Left kidney (tissue), 8 donors: ENCODE results near the gene ZGLP1. TPM values are rescaled to one million over a fixed set of nuclear protein-coding genes. Genes with fewer than 3 reads are reported as not detected.
A peak's percentile ranks its signal among the peaks of the same experiment; 100 is the strongest.
"Not testable (repeated sequence)": the region's sequence is repeated elsewhere in the genome, so short reads cannot be mapped to it uniquely, and the experiment has no call there.

Experiments used
- DNase-seq: peaks from one replicate; pipeline ENCODE4 v3.0.0-alpha.2; 2013
- long read RNA-seq, 8 donors: transcript quantifications; one replicate each; lab custom pipeline, GENCODE V29; 2026
- polyA plus RNA-seq: library from polyadenylated mRNA; unstranded; fragments of 120-200 nt; gene quantifications from one replicate; pipeline ENCODE4 v1.2.1, GENCODE V29; 2013; ENCODE audit not compliant: insufficient read length

The ZGLP1 gene
- 7.1 TPM for polyA plus RNA-seq
- long read RNA-seq, donor 1, partial matches to known transcripts = 0 of 2 reads
- long read RNA-seq, donor 1, other reads (novel, unspliced or antisense) = 0 of 2 reads
- long read RNA-seq, donor 2, partial matches to known transcripts = 0 of 3 reads
- long read RNA-seq, donor 2, other reads (novel, unspliced or antisense) = 0 of 3 reads
- long read RNA-seq, donor 3, partial matches to known transcripts = 0 of 1 reads
- long read RNA-seq, donor 3, other reads (novel, unspliced or antisense) = 0 of 1 reads
- long read RNA-seq, donor 4 = 0 reads
- long read RNA-seq, donor 5, partial matches to known transcripts = 0 of 3 reads
- long read RNA-seq, donor 5, other reads (novel, unspliced or antisense) = 0 of 3 reads
- long read RNA-seq, donor 6, partial matches to known transcripts = 0 of 3 reads
- long read RNA-seq, donor 6, other reads (novel, unspliced or antisense) = 0 of 3 reads
- long read RNA-seq, donor 7, transcript ZGLP1-201 (6 exons, 1,028 nt) = major isoform, 5 of 8 reads
- long read RNA-seq, donor 7, partial matches to known transcripts = 0 of 8 reads
- long read RNA-seq, donor 7, other reads (novel, unspliced or antisense) = 0 of 8 reads
- long read RNA-seq, donor 8 = 0 reads

DNA sequence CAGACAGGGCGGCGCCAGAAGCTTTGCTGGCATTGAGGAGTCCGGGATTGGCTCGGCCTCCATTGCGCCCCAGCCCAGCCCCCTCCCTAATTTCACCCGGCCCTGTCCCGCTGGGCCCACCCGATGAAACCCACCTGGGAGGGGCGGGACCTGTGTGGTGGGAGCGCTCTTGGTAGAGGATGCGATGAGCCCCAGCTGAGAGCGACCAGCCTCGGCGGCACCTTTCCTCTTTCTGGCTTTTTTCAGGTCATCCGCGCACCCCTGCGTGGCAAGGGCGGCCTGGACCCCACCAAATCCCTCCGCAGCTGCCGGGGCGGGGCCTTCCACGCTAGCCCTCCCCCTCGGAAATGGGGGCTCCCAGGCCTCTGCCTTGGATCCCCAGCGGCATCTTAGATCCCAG is at the start of gene ZGLP1:
ZGLP1 (minus strand) TSS at position 393 of the 400 bp plus-strand sequence.
- no peak for DNase-seq

DNA sequence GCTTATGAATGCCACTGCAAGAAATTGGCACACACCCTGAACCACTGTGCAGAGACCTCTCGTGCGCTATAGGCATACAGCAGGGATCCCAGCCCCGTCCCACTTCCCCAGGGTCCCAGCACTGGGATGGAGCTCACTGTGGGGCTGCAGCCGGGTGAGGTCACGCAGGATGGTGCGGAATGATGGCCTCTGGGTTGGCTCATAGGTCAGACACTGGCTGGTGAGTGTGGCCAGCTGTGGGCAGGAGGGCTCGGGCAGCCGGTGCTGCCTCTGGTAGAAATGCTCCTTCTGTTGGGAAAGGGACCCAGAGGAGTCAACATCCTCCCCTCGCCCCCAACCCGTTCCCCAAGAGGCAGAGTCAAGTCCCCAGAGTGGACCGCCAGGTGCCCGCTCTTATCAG is 46.8 kb upstream of the ZGLP1 start:
- DNase-seq = no peak

DNA sequence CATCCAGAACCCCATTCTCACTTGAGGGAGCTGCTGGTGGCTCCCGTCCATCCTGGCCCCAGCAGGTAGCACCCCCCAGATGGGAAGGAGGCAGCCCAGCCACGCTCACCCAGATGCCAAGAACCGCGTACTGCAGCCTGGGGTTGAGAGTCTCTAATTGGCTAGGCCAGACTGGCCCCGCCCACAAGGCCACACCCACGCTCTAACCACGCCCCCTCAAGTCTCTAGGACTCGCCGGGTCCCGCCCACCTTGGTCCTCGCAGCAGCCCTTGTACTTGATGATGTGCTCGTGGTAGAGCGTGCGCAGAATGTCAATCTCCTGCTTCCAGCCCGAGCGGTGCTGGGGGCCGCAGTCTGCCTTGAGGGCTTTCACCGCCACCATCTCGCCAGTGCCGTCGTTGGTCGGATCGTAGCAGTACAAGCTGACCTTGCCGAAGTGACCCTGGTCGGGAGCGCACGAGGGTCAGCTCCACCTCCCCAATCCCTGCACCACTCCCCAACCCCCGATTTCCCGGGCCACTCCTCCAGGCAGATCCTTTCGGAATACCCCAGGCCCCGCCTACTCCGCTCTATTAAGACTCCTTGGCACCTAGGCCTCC is 44.3 kb upstream of the ZGLP1 start:
- no peak for DNase-seq

DNA sequence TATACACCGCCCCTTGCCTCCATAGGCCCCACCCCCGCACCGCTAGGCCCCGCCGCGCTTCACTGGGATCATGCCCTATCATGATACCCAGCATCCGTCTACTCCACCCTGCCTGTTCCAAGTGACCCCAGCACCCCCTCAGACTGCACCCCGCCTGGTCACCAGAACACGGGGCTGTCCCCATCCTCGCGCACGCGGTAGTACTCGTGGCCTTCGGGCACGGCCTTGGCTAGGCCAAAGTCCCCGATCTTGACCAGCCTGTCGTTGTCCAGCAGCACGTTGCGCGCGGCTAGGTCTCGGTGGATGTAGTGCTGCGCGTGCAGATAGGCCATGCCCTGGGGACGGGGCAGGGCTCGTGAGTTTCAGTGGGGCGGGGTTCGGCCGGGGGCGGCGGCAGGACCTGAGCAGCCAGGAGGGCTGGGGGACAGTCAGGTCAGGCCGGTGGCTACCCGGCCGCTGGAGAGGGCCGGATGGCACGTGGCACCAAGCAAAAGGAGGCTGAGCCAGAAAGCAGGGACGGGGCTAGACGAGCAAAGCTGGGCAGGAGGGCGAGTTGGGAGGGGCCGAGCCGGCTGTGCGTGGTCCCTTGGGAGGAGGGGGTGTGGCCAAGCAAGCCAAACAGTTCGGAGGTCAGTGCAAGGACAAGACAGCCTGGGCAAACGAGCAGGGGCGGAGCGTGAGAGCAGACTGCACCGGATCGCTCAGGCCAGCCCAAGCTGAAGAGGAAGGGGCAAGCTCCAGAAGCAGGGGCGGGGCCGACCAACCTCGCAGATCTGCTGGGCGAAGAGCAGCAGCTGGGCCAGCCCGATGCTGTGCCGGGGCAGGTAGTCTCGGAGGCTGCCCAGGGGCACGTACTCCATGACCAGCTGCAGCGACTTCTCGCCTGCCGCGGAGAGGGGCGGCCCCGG is 43.4 kb upstream of the ZGLP1 start:
- DNase-seq = peak; percentile 78

DNA sequence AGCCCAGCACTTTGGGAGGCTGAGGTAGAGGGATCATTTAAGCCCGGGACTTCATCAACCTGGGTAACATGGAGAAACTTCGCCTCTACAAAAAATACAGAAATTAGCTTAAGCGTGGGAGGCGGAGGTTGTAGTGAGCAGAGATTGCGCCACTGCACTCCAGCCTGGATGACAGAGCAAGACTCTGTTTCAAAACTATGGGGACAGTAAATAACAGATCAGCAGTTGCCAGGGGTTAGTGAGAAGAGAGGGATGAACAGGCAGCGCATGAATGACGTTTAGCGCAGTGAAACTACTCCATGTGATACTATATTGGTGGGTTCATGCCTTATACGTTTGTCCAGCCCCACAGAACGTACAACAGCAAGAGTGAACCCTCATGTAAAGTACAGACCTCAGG is 36.9 kb upstream of the ZGLP1 start:
- no peak for DNase-seq

DNA sequence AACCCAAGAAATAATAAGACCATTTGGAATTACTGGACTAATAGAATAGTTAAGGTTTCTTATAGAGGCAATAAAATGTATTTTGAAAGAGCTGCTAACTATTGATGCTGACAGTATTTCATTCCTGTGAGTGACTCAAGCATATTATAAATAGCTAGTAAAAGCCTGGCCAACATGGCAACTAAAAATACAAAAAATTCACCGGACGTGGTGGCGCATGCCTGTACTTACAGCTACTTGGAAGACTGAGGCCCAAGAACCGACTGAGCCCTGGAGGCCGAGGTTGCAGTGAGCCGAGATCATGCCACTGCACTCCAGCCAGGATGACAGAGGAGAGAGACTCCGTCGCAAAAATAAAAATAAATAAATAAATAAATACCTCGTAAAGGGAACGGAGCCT is 35.2 kb upstream of the ZGLP1 start:
- no peak for DNase-seq

DNA sequence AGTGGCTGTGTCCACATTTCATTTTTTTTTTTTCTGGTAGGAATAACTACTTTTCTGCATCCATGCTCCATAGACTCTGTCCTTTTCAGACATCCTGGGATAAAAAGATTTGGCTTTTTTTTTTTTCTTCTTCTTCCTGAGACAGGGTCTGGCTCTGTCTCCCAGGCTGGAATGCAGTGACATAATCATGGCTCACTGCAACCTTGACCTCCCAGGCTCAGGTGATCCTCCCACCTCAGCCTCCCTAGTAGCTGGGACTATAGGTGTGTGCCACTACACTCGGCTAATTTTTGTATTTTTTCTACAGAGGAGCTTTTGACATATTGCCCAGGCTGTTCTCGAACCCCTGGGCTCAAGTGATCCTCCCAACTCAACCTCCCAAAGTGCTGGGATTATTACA is 33.9 kb upstream of the ZGLP1 start:
- DNase-seq = no peak

DNA sequence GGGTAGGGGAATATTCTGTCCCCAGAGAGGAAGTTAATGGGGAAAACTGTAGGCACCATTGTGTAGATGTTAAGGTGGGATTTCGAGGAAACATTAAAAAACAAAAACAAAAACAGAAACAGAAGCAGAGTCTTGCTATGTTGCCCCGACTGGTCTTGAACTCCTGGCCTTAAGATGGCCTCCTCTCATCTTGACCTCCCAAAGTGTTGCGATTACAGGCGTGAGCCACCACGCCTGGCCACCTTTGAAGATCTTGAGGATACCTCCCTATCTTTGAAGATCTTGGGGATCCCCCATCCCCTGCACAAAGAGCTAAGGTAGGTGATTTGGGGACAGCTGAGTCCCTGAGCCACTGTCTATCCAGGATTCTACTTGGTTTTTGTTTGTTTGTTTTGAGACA is 30.4 kb upstream of the ZGLP1 start:
- DNase-seq = no peak

DNA sequence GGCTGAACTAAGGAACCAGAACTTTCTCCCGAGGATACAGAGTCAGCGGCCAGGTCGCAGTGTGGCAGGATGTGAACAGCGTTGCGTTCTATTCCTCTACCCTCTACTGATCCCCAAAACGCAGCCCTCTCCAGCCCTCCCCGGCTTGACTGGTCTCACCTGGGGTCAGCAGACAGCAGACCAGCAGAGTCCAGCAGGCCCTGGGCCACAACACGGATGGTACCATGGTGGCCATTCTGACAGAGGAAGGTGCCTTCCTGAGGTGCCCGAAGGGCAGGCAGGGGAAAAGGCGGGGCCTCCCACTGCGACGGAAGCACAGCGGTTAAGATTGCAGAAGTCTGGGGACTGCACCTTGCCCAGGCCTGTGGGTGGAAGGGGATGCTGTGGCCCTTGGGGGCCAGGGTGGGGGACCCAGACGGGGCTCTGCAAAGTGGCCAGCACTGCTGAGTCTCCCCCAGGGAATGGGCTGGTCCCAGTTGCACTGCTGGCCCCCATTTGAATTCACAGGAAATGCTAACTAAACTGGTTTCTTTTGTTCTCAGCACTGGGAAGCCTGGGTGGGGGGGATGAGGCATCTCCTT is 29.9 kb upstream of the ZGLP1 start, which contains the start of gene ICAM3:
ICAM3 (minus strand) TSS at position 245 of the 581 bp plus-strand sequence; CDS start at position 235, 10 bp downstream.
- DNase-seq = no peak

DNA sequence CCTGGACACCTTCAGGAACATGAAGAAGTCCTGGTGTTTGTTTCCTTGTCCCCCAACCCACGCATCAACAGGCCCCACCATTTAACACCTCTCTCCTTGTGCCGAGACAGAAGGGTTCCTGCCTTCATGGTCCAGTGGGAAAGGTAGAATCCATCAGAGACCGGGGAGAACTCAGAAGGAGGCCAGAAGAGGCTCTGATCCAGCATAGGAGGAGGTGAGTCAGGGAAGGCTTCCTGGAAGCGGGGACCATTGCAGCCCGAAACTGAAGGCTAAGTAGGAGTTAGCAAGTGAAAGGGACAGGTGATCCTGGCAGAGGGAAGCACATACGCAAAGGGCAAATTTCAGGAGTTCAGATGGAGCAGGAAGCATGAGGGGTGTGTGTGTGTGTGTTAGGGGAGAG is 29.3 kb upstream of the ZGLP1 start:
- DNase-seq = no peak

DNA sequence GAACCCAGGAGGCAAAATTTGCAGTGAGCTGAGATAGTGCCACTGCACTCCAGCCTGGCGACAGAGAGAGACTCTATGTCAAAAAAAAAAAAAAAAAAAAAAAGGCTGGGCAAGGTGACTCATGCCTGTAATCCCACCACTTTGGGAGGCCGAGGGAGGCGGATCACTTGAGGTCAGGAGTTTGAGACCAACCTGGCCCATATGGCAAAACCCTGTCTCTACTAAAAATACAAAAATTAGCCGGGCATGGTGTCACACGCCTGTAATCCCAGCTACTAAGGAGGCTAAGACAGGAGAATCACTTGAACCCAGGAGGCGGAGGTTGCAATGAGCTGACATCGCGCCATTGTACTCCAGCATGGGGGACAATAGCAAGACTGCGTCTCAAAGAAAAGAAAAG is 27.1 kb upstream of the ZGLP1 start:
- not testable (repeated sequence) for DNase-seq

DNA sequence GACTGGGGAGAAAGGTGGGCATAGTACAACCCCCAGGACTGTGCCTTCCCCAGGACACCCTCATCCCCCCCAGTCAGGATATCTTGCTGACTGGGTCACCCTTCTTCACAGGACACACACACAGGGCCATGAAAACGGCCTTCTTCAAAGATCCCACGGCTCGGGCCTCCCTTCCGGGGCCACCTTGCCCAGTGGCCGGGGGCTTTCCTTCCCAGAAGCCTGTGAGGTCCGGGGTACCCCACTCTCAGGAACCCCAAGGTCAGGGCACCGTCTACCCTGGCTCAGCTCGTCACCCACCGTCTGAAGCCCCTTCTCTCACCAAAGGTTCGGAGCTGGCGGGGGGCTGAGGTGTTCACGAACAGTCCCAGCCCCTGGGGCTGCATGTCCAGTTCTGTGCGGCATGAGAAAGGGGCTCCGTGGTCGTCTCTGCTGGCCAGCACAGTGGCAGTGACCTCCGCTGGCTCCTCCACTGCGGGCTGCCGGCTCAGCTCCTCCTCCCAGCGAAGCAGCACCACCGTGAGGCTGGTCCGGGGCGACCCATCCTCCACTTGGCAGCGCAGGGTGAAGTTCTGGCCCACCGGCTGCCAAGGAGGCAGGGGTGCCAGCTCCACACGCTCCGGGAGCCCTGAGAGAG is 25.9 kb upstream of the ZGLP1 start:
- no peak for DNase-seq

DNA sequence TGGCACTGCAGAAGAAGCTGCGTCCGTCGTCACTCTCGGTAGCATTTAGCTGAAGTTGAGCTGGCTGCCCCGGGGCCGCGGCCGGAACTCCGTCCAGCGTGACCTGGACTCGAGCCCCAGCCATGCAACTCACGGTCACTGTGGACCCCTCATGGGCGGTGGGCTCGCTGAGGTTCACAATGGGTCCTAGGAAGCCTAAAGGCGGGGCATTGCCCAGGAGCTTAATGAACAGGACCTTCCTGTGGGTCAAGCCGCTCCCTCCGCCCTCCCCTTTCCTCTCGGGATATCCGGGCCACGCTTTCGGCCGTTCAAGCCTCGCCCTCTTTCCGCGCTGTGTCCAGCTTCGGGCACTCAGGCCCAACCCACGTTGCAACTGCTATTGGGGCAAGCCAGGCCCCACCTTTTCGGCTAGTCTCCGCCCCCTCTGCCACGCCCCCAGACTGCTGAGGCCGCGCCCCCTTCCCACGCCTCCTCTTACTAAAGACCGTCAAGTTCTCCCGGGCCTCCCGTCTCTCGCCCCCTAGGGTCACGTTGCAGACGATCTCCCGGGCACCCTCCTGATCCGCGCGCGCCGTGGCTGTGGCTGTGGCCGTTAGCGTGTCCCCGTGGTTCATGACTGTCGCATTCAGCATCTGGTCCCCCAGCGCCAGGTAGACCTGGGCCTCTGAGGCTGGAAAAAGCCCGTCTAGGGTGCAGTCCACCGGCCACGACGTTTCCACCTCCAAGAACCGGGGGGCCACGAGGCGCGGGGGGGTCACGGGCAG is 25.2 kb upstream of the ZGLP1 start:
- DNase-seq = peak; percentile 86

DNA sequence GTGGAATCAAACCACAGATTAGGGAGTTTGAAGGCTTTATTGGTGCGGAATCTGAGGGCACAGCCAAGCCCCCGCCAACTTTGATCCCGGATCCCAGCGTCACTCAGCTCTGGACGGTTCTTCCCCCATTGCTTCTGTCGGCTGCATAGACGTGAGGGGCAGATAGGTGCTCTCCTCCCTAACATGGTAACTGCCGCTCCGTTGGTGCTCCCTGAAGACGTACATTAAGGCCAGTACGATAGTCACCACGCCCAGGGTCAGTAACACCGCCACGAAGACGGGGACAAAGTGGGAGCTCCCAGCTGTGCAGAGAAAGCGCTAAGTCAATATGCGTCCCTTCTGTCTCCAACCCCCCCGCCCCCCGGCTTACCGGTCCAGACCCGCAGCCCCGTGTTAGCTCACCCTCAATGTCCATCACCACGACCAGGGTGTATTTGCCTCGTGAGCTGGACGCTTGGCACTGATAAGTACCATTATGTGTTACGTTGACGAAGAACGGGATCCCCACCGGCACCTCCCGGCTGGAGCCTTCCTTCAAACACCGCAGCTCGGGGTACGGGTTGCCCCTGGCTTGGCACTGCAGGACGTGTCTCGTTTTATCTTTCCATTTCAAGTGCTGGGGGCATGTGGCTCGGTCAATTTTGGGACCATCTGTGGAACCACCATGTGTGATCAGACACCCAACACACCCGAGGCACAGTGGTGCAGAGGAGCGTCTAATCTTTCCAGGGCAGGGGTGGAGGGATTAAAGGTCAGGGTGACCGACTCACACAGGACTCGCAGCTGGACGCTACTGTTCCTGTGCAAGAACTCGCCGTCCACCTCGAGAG is 24.4 kb upstream of the ZGLP1 start:
- DNase-seq = no peak

DNA sequence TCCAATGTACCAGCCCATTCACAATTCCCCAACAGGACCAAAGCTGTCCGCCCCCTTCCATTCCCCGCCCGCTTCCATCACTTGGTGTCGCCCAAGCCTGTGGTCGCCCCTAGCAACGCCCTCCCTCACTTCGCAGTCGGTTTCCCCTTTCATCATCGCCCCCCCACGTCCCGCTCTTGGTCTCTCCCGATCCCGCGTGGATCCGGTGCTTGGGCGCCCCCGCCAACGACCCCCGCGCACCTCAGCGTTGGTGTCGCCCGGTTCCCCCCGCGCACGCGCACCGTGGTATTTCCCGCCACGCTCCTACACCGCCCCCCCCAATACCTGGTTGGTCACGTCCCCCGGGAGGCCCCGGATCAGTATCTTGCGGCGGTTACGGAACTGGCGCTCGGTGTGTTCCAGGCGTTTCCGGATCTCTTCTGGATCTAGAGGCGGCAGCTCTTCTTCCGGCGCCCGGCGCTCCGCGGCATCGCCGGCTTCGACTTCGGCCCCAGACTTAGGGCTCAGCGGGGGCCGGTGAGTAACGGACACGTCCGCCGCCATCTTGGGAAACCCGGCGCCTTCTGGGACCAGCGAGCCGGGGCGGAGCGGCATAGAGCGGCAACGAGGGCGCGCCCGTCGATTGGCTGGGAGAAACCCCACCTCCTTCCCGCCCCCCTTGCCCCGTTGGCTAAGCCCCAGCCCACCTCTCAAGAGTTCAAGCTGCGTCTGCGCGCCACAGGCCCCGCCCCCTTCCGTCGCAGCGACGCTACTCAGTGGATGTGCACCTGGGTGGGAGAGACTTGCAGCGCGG is 23.5 kb upstream of the ZGLP1 start, which contains the start of gene RAVER1:
RAVER1 (minus strand) TSS at position 565 of the 793 bp plus-strand sequence; CDS start at position 543, 22 bp downstream.
- DNase-seq = peak; percentile 97

DNA sequence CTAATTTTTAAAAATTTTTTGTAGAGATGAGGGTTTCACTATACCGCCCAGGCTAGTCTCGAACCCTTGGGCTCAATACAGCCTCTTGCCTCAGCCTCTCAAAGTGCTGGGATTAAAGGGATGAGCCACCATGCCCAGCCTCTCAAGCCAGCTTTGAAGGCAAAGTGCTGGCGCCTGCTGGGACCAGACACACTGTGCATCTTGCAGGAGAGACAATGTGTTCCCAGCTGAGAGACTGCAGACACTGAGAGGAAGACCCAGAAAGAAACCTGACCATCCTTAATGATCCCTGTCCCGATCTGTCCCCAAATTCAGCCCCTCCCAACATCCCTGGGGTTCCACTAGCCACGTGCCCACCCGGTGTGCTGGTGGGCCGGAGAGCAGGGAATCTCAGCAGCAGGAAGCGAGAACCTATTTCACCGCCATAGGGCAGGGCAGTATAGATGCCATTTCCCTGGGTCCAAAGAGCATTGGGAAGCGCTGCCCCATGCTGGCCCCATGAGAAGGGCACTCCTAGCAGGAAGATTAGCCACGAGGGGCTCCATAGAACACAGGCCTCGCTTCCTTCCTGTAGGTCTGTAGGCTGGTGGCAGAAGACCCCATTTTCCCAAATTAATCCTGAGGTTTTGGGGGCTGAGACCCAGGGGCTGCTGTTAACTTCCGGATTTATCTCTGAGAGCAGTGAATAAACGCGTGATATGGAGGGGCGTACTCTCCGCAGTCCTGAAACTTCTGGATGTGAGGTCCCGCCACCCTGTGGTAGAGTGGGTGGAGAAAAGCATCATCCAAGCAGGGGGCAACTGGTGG is 22.7 kb upstream of the ZGLP1 start:
- no peak for DNase-seq

DNA sequence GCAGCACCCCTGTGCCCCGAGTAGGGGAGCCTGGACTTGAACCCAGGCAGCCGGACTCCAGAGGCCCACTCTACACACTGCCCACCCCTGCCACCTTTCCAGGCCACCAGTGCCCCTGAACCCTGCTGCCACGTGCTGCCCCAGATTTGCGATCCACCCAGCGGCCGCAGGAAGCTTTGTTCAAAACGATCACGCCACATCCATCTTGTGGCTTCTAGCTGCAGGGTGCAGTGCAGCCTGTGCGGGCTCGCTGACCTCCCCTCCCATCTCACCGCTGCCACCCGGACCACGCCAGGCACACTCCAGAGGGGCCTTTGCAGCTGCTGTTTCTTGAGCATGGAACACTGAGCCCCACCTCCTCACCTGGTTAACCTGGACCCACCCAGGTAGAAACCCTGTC is 19.9 kb upstream of the ZGLP1 start:
- DNase-seq = no peak
